GM12878 (cell line): ENCODE measurements around the gene CAPN3. TPM values are rescaled to one million over a fixed set of nuclear protein-coding genes. Genes with fewer than 3 reads are reported as not detected.

Source experiments
- ATAC-seq: fragments of 200-7000 bp; cut with Tn5 transposase; 3 replicates; pipeline ENCODE4 v1.9.1; 2020; ENCODE audit warnings: mild to moderate bottlenecking, moderate library complexity
- BruUV-seq: library from RNA; stranded (reverse); fragments of 400-500 nt; replicated peaks from 2 replicates; lab custom pipeline; 2021; lab: Mats Ljungman, UMichigan
- CTCF ChIA-PET: fragments of 300-600 bp; sonication (Branson Sonifier 250); formaldehyde crosslinking; extraction: SDS; loops from one replicate; lab custom pipeline; 2021; ENCODE audit warnings: inconsistent platforms; lab: Yijun Ruan, JAX
- POLR2A ChIA-PET: fragments of 350-600 bp; formaldehyde crosslinking; extraction: SDS; loops from one replicate; lab custom pipeline; 2021; ENCODE audit warnings: inconsistent platforms; lab: Charles Lee
- RAD21 ChIA-PET: fragments of 300-600 bp; sonication (Branson Sonifier 250); formaldehyde crosslinking; loops from one replicate; lab custom pipeline; 2023; ENCODE audit warnings: antibody characterized with exemption; ENCODE audit not compliant: unreplicated experiment; lab: Charles Lee
- SMC1A ChIA-PET: fragments of 300-600 bp; sonication (Branson Sonifier 250); formaldehyde crosslinking; loops from one replicate; lab custom pipeline; 2023; ENCODE audit not compliant: unreplicated experiment, uncharacterized antibody; lab: Charles Lee
- DNase-seq: peaks from one replicate; pipeline ENCODE4 v3.0.0-alpha.2; 2011; ENCODE audit warnings: low read depth, low spot score
- FAIRE-seq: peaks from 3 replicates; lab custom pipeline; 2011; peaks lifted over from hg19 to GRCh38; lab: Jason Lieb, UNC
- H2AFZ ChIP-seq: 2 replicates; pipeline ENCODE4 v1.6.0; 2011; ENCODE audit warnings: low read depth, low read length, control low read depth; ENCODE audit not compliant: control insufficient read depth
- H3K27ac ChIP-seq: 2 replicates; pipeline ENCODE4 v1.5.1; 2011; ENCODE audit warnings: control low read depth; ENCODE audit not compliant: control insufficient read depth, insufficient read depth
- H3K27me3 ChIP-seq, 2 experiments: replicated peaks in 1 of 2; 2 replicates each; pipeline versions ENCODE4 v1.6.0 to v1.6.1; 2011; ENCODE audit warnings: low read length in 1 of 2; ENCODE audit not compliant: control insufficient read depth in 2 of 2, insufficient read depth in 2 of 2
- H3K36me3 ChIP-seq, 2 experiments: 2 replicates each; pipeline ENCODE4 v1.5.1; 2011; ENCODE audit warnings: low read length in 1 of 2; ENCODE audit not compliant: control insufficient read depth in 2 of 2, insufficient read depth in 2 of 2
- H3K4me1 ChIP-seq: 2 replicates; pipeline ENCODE4 v1.6.1; 2011; ENCODE audit warnings: mild to moderate bottlenecking, low read length, moderate library complexity, mixed read lengths; ENCODE audit not compliant: control insufficient read depth, insufficient read depth
- H3K4me2 ChIP-seq: 2 replicates; pipeline ENCODE4 v1.6.0; 2011; ENCODE audit warnings: control low read depth; ENCODE audit not compliant: control insufficient read depth, insufficient read depth
- H3K4me3 ChIP-seq: fragments of 200-600 bp; sonication (generic); 2 replicates; pipeline ENCODE4 v1.5.1; 2016
- H3K79me2 ChIP-seq: 2 replicates; pipeline ENCODE4 v1.6.0; 2011; ENCODE audit warnings: low read length; ENCODE audit not compliant: control insufficient read depth, insufficient read depth
- H3K9ac ChIP-seq: 2 replicates; pipeline ENCODE4 v1.8.0; 2011; ENCODE audit warnings: low read length, control low read depth, mixed read lengths; ENCODE audit not compliant: control insufficient read depth, insufficient read depth
- H3K9me3 ChIP-seq: replicated peaks from 3 replicates; pipeline ENCODE4 v1.5.1; 2011; ENCODE audit warnings: mild to moderate bottlenecking, low read length; ENCODE audit not compliant: control insufficient read depth, insufficient read depth
- H4K20me1 ChIP-seq: 2 replicates; pipeline ENCODE4 v1.6.0; 2011; ENCODE audit not compliant: control insufficient read depth, insufficient read depth
- BCL11A ChIP-seq: IDR thresholded peaks from 2 replicates; pipeline ENCODE4 v1.6.1; 2011; ENCODE audit warnings: low read depth, low read length
- CTCF ChIP-seq, 3 experiments: IDR thresholded peaks in 2 of 3; conservative IDR thresholded peaks in 1 of 3; 2 replicates each; pipeline ENCODE4 v1.5.1; 2011; ENCODE audit warnings: low read depth in 3 of 3, low read length in 3 of 3, mild to moderate bottlenecking in 3 of 3, control low read depth in 2 of 3, moderate library complexity in 2 of 3, inconsistent platforms in 1 of 3, mixed read lengths in 1 of 3; ENCODE audit not compliant: control insufficient read depth in 2 of 3, insufficient read depth in 1 of 3; ENCODE audit errors: extremely low read depth in 1 of 3
- EP300 ChIP-seq, 2 experiments: fragments of 150-350 bp in 1 of 2; IDR thresholded peaks; 2 replicates each; pipeline ENCODE4 v1.6.1; 2011 to 2012; ENCODE audit warnings: low read depth in 2 of 2, low read length in 2 of 2, borderline replicate concordance in 1 of 2, improper control_type of control experiment in 1 of 2, inconsistent platforms in 1 of 2; ENCODE audit not compliant: control insufficient read depth in 1 of 2
- GABPA ChIP-seq: IDR thresholded peaks from 2 replicates; pipeline ENCODE4 v1.6.1; 2014; ENCODE audit warnings: antibody characterized with exemption, low read depth, mild to moderate bottlenecking, inconsistent platforms
- RBBP5 ChIP-seq: fragments of 200-600 bp; sonication (generic); conservative IDR thresholded peaks from 2 replicates; pipeline ENCODE4 v1.6.1; 2016
- ZBED1 ChIP-seq: IDR thresholded peaks from 2 replicates; pipeline ENCODE4 v1.6.1; 2016; ENCODE audit warnings: borderline replicate concordance
- WGBS: methylation state at CpG from one replicate; pipeline ENCODE4 v1.1.6; 2016; ENCODE audit warnings: low lambda C conversion rate; ENCODE audit not compliant: insufficient replicate concordance, insufficient coverage; ENCODE audit errors: missing lambda C conversion rate; 5-methylcytosine and 5-hydroxymethylcytosine counted together
- in situ Hi-C: fragments of 300-500 bp; cut with MboI; formaldehyde crosslinking; loops from 9 replicates; pipeline ENCODE4 v1.14.3; 2018; ENCODE audit warnings: mixed read lengths
- intact Hi-C: fragments of 100-400 bp; cut with micrococcal nuclease; formaldehyde crosslinking; loops from one replicate; pipeline ENCODE4 v1.14.2; 2022; ENCODE audit not compliant: unreplicated experiment
- polyA plus RNA-seq, 11 experiments: library from polyadenylated mRNA; depleted of rRNA in 4 of 11; unstranded in 6 of 11; stranded (reverse) in 5 of 11; fragments of >200 nt; fragmentation: Nextera tagmentation in 4 of 11; fragmentation: Illumina TruSeq in 1 of 11; extraction: Ambion mirVana in 4 of 11; extraction: Trizol in 1 of 11; gene quantifications; 1 replicate in 1 of 11; 2 replicates in 10 of 11; pipeline versions ENCODE4 v1.2.1 to v1.2.3, GENCODE V29; 2011 to 2016; ENCODE audit warnings: inconsistent platforms in 2 of 11, missing spikeins in 2 of 11, low read depth in 1 of 11
- total RNA-seq, 4 experiments: library from RNA; depleted of rRNA in 3 of 4; stranded (reverse); fragments of >200 nt in 3 of 4; fragmentation: Illumina TruSeq in 1 of 4; extraction: Trizol in 1 of 4; gene quantifications; 2 replicates each; pipeline versions ENCODE4 v1.2.1 to v1.2.3, GENCODE V29; 2013 to 2021

The CAPN3 gene
- total and polyA plus RNA-seq, 10 of the 15 experiments (the other 5 are each of a cell fraction or from before 2014, with no cell fraction given) = 1.1 to 3.8 (median 2.4) TPM

DNA sequence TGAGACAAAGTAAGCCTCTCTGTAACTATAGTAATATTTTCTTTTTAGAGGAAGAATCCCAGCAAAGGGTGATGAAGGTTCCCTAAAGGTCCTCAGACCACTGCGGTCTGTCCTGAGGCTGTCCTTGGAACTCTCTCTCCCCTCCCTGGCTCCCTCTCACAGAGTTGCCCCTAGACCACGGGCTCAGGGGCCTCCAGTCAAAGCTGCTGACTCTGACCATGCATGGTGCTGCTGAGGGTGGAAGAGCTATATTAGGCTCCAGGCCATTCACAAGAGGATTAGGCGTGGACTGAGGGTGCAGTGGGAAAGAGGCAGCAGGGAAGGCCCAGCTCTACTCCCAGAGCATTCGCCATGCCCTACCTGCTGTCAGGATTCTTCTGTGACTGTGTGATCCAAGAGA lies 14.6 kb downstream of the CAPN3 start:
- no peak for FAIRE-seq

More for the DNA sequence above, 14.6 kb downstream of the CAPN3 start:
- Histone ChIP-seq H3K4me3 (no peak overlapping the region), H3K9me3 (no peaks in the 10 kb centered on the region; the same call in 1 of the 3 replicates), H3K27ac (no peak overlapping the region)
- intact Hi-C loops = no loop called here
- no peak for TF ChIP-seq BCL11A
- no peak for TF ChIP-seq GABPA
- no peak for TF ChIP-seq EP300 (IDR thresholded peaks at IDR 0.05; ENCODE audit: borderline replicate concordance in 1 of 2, control insufficient read depth in 1 of 2, low read depth in 2 of 2, low read length in 2 of 2)
- TF ChIP-seq RBBP5 = no peak
- TF ChIP-seq CTCF (IDR thresholded peaks at IDR 0.05 in 2 of 3, conservative IDR thresholded peaks at IDR 0.05 in 1 of 3; ENCODE audit: control insufficient read depth in 2 of 3, extremely low read depth in 1 of 3, insufficient read depth in 1 of 3, low read depth in 3 of 3, low read length in 3 of 3) = no peak
- no peak for TF ChIP-seq ZBED1
- TF ChIP-seq, all 136 proteins: peak for 0
- no peaks in the 10 kb centered on the region for H4K20me1 ChIP-seq
- no peaks in the 10 kb centered on the region for H3K36me3 ChIP-seq
- DNase-seq = no peak
- ChIA-PET RAD21 (no interaction called here), CTCF (interaction anchor here (1.2 to 2.3 kb wide), 2 partner anchors 10 to 12 kb away, joined by 5 to 9 read pairs; no protein-coding TSS in a partner anchor), POLR2A (interaction anchor here (0.6 to 0.9 kb wide), 3 partner anchors 112 to 834 kb away, joined by 3 to 4 read pairs (median 4); no protein-coding TSS in a partner anchor), SMC1A (no interaction called here)
- no peak for ATAC-seq
- H3K9ac ChIP-seq = no peak overlapping the region
- no peaks in the 10 kb centered on the region for H3K4me1 ChIP-seq
- BruUV-seq = no TSS peak
- no peak overlapping the region for H3K4me2 ChIP-seq
- in situ Hi-C loops = no loop called here
- H3K27me3 ChIP-seq = no peaks in the 10 kb centered on the region
- H3K79me2 ChIP-seq = no peaks in the 10 kb centered on the region
- WGBS = 68% methylated on average over 4 of the region's 4 CpGs
- no peak overlapping the region for H2AFZ ChIP-seq
